CD4-positive, alpha-beta T cell treated with Interferon gamma for 1 hour (primary cell): ENCODE measurements around the gene CALN1.
"Not testable (repeated sequence)": the region's sequence is repeated elsewhere in the genome, so short reads cannot be mapped to it uniquely, and the experiment has no call there.

ENCODE experiments used
- DNase-seq: peaks from one replicate; pipeline ENCODE4 v3.0.0-alpha.2; 2020

Gene CALN1

DNA sequence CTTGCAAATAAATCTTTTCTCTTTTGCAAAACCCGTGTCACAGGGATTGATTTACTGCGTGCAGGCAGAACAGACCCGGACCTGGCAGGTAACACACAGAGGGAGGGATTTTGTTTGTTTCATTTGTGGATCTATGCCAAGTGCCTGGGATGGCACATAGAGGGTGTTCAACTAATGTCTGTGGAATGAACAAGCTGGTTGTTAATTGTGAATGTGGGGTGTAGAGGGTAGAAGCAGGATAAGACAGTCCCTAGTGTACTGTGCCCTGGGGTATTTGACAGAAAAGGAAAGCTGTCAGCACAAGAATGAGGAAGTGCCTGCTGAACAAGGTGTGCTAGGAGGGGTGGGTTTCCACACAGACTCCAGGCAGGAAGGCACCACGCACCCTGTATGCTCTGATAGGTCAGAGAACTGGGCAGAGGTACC is 331.8 kb downstream of the CALN1 start:
- DNase-seq: no peak

DNA sequence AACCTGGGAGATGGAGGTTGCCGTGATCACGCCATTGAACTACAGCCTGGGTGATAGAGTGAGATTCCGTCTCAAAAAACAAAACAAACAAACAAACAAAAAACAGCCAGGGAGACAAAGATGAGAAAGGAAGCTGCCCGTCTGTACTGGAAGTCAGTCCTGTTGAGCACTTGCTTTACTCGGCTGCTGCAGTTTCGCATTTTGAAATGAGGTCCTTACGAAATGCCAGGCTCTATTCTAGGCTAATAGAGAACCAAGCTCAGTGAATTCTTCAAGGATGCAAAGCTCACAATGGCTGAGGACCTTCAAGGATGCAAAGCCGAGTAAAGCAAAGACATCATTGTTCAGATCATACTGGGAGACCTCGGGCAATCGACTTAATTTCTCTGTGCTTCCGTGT is 333.3 kb downstream of the CALN1 start:
- no peak for DNase-seq

DNA sequence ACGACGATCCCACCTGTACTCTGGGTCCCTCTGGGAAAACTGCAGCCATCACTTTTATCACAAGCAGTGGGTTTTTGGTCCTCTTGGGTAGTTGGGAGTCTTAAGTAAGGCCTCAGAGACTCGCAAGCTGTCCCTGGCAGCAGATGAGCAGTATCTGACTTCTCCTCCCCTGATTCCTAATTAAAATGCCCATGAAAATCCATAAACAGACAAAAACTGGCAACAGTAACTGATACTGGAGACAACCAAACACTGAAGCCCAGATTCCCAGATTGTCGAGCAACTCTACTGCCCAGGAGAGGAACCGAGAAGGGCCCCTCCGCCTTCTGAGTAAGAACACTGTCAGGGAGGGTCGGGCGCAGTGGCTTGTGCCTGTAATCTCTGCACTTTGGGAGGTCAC is 333.8 kb downstream of the CALN1 start:
- no peak for DNase-seq

DNA sequence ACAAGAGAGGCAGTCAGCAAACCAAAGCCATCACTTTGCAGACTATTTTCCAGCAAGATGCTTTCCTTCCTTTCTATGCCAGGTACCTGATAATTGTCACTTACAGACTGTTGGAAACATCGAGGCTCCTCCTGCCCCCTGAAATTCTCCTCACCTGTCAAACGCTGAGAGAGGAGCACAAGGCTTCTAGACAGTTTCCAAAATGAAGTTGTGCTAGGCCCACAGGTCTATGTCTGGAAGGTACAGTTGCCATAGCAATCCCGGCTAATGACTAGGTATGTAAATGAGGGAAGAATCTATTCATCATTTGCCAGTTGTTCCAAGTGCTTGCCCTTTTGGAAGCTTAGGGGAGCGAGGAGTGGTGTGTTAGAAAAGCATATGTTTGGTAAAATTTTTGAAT is 334.4 kb downstream of the CALN1 start:
- no peak for DNase-seq

DNA sequence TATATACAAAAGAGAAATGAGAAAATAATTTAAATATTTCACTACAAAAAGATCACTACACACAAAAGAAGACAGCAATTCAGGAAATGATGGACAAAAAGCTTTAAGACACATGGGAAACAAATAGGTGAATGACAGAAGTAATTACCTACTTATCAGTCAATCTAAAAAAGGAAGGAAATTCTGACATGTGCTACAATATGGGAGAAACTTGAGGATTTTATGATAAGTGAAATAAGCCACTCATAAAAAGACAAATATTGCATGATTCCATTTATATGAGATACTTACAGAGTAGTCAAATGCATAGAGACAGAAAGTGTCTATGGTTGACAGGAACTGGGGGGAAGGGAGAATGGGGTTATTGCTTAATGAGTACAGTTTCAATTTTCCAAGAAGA is 339.2 kb downstream of the CALN1 start:
- no peak for DNase-seq

DNA sequence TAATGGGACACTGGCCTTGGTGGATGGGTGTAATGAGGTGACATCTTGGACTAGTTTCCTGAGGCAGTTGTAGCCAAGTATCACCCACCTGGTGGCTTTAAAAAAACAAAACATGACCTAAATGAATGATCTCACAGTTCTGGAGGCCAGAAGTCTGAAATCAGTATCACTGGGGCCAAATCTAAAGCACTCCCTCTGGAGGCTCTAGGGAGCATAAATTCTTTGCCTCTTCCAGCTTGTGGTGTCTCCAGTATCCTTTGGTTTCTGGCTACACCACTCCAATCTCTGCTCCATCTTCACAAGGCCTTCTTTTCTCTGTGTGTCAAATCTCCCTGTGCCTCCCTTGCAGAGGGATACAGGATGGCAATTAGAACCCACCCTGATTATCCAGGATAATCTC is 342.9 kb downstream of the CALN1 start:
- no peak for DNase-seq

DNA sequence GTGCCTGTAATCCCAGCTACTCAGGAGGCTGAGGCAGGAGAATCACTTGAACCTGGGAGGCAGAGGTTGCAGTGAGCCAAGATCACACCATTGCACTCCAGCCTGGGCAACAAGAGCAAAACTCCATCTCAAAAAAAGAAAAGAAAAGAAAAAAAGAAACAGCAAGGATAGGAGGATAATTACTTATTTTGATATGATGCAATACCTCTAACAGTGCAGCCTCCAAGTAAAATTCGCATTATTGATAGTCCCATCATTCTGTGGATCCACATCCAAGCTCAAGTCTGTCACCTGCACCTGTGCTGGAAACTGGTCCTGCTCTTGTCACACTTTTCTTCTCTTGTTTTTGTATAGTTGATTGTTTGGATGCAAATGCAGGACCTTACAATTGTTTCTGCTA is 346.4 kb downstream of the CALN1 start:
- not testable (repeated sequence) for DNase-seq

DNA sequence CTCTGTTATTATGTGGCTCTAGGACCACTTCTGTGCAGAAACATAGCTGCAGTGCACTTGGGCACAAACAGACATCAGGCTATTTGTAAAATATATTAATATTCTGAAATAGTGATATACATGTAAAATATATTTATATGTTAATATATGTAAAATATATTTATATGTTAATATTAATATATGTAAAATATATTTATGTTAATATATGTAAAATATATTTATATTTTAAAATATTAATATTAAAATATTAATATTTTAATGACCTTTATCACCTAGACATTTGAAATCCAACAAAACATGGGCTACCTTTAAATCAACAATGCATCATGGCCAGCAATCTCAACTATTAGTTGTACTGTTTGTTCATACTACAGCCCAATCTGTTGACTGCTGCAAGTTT is 347.2 kb downstream of the CALN1 start:
- DNase-seq: no peak

DNA sequence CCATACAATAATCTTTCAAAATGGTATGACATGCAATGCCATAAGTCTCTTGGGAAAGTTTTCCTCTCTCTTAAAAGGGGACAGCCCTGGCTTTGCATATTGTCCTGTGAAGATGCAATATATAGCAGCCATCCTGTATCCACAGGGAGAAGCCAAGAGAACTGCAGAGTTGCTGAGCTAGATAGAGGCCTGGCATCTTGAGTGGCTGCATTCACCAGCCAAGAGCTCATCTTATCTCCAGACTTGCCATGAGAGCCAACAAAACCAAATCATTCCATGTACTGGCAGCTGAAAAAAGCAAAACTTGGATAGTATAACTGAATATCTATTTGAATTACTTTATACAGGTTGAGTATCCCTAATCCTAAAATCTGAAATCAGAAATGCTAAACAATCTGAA is 348.8 kb downstream of the CALN1 start:
- DNase-seq: no peak

DNA sequence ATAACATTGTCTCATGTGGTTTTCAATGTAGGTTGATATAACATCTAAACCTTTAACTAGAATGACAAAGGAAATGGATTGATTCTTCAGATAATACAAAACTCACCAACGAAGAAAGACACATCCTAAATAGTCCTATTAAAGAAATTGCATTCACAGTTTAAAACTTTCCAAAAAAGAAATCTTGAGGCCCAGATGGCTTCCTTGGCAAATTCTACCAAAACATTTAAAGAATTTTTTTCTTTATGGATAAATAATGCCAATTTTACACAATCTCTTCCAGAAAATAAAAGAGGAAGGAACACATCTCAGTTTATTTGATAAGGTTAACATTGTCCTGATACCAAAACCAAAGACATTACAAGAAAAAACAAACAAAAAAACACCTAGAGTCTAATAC is 349.5 kb downstream of the CALN1 start:
- DNase-seq: no peak

DNA sequence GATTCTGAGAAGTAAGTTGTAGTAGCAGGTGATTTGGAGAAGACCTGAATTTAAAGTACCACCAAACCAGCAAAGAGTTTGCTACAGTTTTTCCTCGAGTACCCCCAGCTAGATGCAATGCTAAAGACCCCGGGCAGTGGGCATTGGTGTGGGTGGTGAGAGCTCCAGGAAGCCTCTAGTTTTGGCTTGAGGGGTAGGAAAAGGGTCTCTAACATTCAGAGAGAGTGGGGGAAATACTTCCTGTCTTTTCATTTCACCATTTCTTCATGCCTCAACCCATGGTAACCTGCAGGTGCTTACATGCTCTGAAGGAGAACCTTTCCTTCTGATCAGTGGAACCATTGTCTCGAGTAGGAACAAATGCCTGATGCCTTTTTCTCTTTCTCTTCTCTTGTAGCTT is 352.2 kb downstream of the CALN1 start:
- DNase-seq: no peak

DNA sequence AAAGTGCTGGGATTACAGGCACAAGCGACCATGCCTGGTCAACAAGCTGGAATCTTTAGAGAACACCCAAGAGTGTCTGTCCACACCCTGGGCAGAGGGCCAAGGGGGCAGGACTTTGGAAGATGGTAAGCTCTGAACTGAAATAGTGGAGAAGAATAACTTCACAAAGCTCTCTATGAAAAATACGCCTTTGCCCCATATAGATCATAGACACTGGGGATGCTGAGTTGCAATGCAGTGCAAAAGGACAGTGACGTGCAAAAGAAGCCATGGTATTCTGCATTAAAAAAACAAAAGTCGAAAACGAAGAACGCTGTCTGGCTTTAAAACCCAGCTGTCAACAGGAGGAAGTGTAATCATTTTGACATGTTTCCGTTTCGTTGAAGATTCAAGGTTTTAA is 353.6 kb downstream of the CALN1 start:
- DNase-seq: no peak

DNA sequence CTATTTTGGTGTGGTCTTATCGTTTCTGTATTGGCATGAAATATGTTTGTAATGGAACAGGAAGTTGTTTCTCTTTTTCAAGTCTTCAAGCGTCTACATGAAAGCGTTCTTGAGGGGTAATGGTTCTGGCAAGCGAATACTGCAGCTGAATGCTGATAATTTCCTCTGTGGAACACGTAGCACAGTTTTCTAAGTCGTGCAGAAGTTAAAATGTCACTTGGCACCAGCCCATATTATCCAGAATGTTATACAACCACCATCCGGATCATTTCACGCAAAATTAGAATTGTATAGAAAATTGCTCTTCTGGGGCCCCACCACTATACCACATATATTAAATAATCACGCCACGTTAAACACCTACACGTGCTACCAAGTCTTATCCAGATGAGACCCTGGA is 354.3 kb downstream of the CALN1 start:
- DNase-seq: no peak

DNA sequence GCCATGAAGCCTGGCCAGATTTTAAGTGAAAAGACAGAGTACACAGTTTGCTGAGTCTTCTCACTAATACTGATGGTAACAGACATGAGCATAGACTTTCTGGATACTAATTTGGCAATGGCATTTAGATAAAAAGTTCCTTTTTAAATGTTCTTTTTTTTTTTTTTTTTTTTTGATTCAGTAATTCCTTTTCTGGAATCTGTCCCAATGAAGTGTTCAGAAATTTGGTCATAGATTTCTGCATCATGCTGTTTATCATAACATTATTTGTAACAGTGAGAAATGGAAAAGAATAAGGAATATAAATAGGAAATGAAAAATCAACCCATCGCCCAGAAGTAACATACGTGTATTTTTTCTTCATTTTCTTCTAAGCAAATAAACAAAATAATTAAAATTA is 354.9 kb downstream of the CALN1 start:
- no peak for DNase-seq

DNA sequence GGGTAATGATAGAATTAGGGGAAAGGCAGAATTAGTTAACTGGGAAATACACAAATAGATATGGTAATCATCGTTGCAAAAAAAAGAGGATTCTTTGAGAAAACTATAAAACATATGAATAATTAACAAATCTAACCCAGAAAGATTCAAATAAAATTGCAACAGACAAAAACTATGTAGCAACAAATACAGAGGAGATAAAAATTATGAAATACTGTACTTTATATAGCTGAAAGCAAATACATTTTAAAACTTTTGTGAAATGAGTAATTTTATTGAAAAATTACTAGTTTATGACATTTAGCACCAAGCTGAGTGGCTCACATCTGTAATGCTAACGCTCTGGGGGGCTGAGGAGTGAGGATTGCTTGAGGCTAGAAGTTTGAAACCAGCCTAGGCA is 356.7 kb downstream of the CALN1 start:
- DNase-seq: no peak

DNA sequence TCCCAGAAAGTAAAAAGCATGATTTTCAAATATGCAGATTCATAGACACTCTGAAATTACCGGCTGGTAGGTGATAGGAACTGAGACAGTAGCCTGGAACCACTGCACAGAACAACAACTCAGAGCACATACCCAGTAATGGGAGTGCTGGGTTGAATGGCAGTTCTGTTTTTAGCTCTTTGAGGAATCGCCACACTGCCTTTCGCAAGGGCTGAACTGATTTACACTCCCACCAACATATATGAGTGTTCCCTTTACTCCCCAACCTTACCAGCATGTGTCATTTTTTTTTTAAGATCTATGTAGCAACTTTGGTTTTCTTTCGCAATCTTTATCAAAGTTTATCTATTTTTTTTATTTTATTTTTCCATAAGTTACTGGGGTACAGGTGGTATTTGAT is 358.8 kb downstream of the CALN1 start:
- no peak for DNase-seq

DNA sequence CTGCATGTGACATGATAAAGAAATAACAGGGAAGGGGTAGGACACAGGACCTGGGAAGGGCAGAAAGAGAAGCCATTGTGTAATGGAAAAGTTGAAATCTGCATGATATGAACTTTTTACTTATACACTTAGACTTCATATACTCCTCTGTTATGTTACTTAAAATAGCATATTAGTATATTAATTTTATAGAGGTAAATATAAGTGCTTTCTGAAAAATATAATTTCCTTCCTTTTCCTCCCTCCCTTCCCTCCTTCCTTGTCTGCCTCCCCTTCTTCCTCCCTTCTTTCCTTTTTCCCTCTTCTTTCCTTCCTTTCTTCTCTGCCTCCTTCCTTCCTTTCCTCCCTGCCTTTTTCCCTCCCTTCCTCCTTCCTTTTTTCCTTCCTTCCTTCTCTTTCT is 363.7 kb downstream of the CALN1 start:
- no peak for DNase-seq

DNA sequence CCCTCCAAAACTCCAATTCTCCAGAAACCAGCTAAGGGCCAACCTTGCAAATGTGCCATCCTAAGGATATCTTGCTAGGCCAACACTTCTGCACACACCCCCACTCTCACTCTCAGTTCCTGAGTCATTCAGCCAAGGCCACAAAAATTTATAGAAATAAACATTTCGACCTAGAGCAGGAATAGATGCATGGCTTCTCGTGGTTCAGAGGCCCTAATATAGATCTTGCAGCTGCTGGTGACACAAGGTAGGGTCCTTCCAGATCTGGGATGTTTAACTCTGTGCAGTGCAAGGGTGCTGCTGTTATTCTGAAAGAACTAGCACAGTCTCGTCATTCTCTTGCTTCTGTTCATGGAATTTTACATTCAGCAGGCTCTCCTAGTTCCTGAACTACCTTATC is 369.3 kb downstream of the CALN1 start:
- DNase-seq: no peak

DNA sequence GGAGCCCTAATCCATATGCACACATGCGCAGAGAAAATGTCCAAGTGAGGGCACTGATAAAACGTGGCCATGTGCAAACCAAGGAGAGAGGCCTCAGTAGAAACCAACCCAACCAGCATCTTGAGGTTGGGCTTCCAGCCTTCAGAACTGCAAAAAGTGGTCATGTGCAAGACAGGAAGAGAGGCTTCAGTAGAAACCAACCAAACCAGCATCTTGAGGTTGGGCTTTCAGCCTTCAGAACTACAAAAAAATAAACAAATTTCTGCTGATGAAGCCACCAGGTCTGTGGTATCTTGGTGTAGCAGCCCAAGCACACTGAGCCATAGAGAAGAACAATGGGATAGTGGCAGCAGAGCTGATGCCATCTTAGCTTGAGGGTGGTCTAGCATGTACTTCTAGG is 371.5 kb downstream of the CALN1 start:
- DNase-seq: no peak

DNA sequence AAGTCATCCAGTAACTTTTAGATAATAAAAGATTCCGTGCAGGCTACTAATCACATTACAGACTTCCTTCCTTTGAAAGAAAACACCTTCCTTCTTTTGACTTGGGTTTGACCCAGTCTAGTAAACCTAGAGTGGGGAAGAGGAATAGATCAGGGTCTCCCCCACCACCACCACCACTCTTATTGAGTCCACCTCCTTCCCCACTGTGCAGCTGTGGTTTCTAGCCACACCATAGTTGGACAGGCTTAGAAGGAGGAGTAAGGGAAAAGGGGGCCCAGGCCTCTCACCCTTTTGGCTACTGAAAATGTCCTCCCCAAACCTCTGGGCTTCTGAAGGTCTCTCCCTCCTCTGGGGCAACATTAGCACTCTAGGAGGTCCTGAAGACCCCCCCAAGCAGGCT is 372.7 kb downstream of the CALN1 start:
- no peak for DNase-seq

DNA sequence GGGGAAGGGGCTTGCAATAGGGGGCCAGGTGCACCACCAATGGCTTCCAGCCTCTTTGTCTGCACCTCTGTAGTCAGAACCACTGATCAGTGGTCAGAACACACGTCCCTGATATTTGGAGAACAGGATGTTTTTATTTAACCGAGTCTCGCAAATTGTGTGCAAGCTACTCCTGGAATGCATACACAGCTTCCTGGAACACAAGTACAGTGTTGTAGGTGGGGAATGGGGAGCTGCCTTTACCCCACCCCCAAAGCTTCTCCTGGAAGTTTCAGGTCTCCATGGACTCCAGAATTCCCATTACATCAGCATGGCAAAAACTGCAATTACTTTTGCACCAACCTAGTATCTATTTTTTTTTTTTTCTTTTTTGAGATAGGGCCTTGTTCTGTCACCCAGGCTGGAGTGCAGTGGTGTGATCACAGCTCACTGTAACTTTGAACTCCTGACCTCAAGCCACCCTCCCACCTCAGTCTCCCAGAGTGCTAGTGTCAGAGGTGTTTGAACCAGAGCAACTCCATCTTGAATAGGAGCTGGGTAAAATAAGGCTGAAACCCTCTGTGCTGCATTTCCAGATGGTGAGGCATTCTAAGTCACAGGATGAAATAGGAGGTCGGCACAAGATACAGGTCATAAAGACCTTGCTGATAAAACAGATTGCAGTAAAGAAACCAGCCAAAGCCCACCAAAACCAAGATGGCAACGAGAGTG is 374.0 kb downstream of the CALN1 start:
- no peak for DNase-seq

DNA sequence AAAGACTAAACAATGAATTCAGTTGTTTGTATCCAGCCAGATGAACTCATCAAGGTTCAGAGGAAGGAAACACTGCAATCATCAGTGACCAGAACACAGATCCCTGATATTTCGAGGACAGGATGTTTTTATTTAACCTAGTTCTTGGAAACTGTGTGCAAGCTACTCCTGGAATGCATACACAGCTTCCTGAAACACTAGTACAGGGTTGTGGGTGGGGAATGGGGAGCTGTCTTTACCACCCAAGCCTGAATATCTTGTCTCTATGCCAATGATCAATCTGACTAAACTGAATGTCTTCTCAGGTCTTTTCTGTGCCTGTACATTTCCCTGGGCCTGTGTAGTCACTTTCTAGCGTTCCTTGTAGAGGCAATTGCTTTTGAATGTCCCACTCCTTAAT is 374.6 kb downstream of the CALN1 start:
- no peak for DNase-seq

DNA sequence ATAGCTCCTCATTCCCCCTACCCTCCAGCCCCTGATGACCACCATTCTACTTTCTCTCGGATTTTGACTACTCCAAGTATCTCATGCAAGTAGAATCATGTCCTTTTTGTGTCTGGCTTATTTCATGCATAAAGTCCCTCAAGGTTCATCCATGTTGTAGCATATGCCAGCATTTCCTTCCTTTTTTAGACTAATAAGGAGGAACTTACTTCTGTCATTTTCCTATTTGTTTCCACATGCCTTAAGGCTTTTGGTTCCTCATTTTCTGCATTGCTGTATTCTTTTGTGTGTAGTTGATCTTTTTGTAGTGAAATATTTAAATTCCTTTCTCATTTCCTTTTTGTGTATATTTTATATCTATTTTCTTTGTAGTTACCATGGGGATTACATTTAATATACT is 376.9 kb downstream of the CALN1 start:
- DNase-seq: no peak

DNA sequence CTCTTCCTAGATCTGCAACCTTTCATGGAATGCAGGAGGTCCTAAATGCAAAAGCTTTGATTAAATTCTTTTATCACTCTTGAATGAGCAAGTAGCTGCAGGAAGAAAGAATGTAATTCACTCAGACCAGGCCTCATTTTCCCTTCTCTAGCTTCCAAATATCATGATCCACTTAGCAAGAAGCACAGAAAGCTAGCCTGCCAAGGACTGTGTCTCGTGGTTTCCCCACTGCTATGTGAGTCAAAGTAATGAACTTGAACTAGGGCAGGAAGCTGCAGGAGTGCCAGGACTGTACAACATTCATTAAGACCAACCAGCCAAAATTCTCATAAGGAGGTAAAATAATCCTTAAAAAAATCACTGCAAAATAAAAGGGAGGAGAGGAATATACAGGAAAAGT is 379.2 kb downstream of the CALN1 start:
- DNase-seq: no peak

DNA sequence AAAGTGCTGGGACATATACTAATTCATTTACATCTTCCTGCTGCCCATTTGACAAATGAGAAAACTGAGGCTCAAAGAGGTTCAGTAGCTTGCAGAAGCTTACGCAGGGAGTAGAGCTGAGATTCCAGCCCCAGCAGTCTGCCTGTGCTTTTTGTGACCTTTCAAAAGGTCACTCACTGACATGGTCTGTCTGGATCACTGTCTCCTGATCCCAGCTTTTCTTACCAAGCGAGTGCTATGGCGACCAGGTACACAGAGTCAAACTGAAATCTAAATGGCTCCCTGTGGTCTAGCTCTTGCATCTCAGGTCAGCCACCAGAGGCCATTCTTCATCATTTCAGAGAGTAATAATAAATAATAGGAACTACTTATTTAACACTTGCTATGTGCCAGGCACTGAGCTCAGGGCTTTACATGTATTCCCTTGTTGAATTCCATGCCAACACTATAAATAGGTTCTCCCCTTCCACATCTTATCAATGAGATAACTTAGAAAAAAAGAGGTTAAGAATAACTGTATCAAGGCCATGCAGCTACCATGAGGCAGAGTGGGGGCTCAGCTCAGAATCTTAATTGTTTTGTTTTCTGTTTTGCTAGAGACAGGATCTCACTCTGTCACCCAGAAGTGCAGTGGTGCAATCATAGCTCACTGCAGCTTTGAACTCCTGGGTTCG is 381.0 kb downstream of the CALN1 start:
- DNase-seq: no peak
